H1 (cell line): ENCODE results near the gene ADGRB2. TPM values are rescaled to one million over a fixed set of nuclear protein-coding genes. Genes with fewer than 3 reads are reported as not detected.

Source experiments
- CTCF ChIA-PET: fragments of 300-600 bp; sonication (Branson Sonifier 250); formaldehyde crosslinking; loops from one replicate; lab custom pipeline; 2021; ENCODE audit not compliant: partially characterized antibody; lab: Charles Lee
- POLR2A ChIA-PET: fragments of 300-600 bp; sonication (Branson Sonifier 250); formaldehyde crosslinking; loops from one replicate; lab custom pipeline; 2021; ENCODE audit warnings: inconsistent platforms; ENCODE audit not compliant: partially characterized antibody; lab: Charles Lee
- DNase-seq, 2 experiments: peaks; one replicate each; pipeline versions ENCODE4 v3.0.0 to v3.0.0-alpha.2; 2010 to 2022; ENCODE audit warnings: low spot score in 2 of 2, low read depth in 1 of 2, mixed read lengths in 1 of 2
- FAIRE-seq: peaks from 2 replicates; lab custom pipeline; 2011; peaks lifted over from hg19 to GRCh38; lab: Jason Lieb, UNC
- H2AFZ ChIP-seq: 2 replicates; pipeline ENCODE4 v1.8.1; 2012; ENCODE audit warnings: low read length, inconsistent platforms
- H2AK5ac ChIP-seq: 2 replicates; pipeline ENCODE4 v1.6.1; 2013; ENCODE audit warnings: low read depth, low read length
- H2BK120ac ChIP-seq: replicated peaks from 2 replicates; pipeline ENCODE3; 2013; ENCODE audit warnings: low read depth, low read length, inconsistent platforms
- H2BK12ac ChIP-seq: 2 replicates; pipeline ENCODE4 v1.6.1; 2013; ENCODE audit warnings: low read depth, low read length
- H2BK15ac ChIP-seq: 2 replicates; pipeline ENCODE4 v1.6.1; 2013; ENCODE audit warnings: low read length
- H2BK20ac ChIP-seq: 2 replicates; pipeline ENCODE4 v1.6.1; 2013; ENCODE audit warnings: low read length
- H2BK5ac ChIP-seq: 2 replicates; pipeline ENCODE4 v1.6.1; 2013; ENCODE audit warnings: low read depth, low read length
- H3K14ac ChIP-seq: 2 replicates; pipeline ENCODE4 v1.6.1; 2013; ENCODE audit warnings: inconsistent platforms; ENCODE audit not compliant: insufficient read length
- H3K18ac ChIP-seq: 2 replicates; pipeline ENCODE4 v1.6.1; 2013; ENCODE audit warnings: low read length; ENCODE audit errors: extremely low read depth
- H3K23ac ChIP-seq: 2 replicates; pipeline ENCODE4 v1.6.1; 2013; ENCODE audit warnings: inconsistent platforms; ENCODE audit not compliant: insufficient read length
- H3K23me2 ChIP-seq: 2 replicates; pipeline ENCODE4 v1.6.1; 2013; ENCODE audit warnings: low read depth, low read length
- H3K27ac ChIP-seq: 2 replicates; pipeline ENCODE4 v1.6.1; 2011; ENCODE audit warnings: low read depth, low read length, inconsistent platforms
- H3K27me3 ChIP-seq, 4 experiments: replicated peaks in 1 of 4; 1 replicate in 1 of 4; 2 replicates in 3 of 4; pipeline versions ENCODE4 v1.6.1 to v1.8.1; 2011 to 2013; ENCODE audit warnings: low read length in 3 of 4, mild to moderate bottlenecking in 3 of 4, inconsistent platforms in 2 of 4, mixed read lengths in 2 of 4, moderate library complexity in 1 of 4; ENCODE audit not compliant: control insufficient read depth in 3 of 4, insufficient read depth in 3 of 4; ENCODE audit errors: extremely low read depth in 1 of 4
- H3K36me3 ChIP-seq, 4 experiments: 2 replicates each; pipeline versions ENCODE4 v1.6.1 to v1.8.1; 2011 to 2013; ENCODE audit warnings: mild to moderate bottlenecking in 4 of 4, low read length in 3 of 4, moderate library complexity in 2 of 4, control low read depth in 1 of 4, inconsistent platforms in 1 of 4; ENCODE audit not compliant: insufficient read depth in 4 of 4, control insufficient read depth in 2 of 4
- H3K4ac ChIP-seq: replicated peaks from 2 replicates; pipeline ENCODE3; 2013; ENCODE audit warnings: low read length, low read depth, mixed read lengths, inconsistent platforms; ENCODE audit not compliant: insufficient read length
- H3K4me1 ChIP-seq, 4 experiments: replicated peaks in 1 of 4; 1 replicate in 1 of 4; 2 replicates in 3 of 4; pipeline versions ENCODE4 v1.6.1 to v1.8.1; 2011 to 2013; ENCODE audit warnings: low read length in 3 of 4, inconsistent platforms in 2 of 4, mixed read lengths in 1 of 4; ENCODE audit not compliant: insufficient read depth in 4 of 4, control insufficient read depth in 3 of 4
- H3K4me2 ChIP-seq, 2 experiments: 2 replicates each; pipeline versions ENCODE4 v1.6.1 to v1.8.1; 2011 to 2013; ENCODE audit warnings: low read depth in 2 of 2, low read length in 2 of 2, control low read depth in 1 of 2, inconsistent platforms in 1 of 2, mild to moderate bottlenecking in 1 of 2; ENCODE audit not compliant: insufficient read depth in 1 of 2
- H3K4me3 ChIP-seq, 4 experiments: fragments of 200-600, 300-600 bp in 1 of 4; sonication (generic), shearing (Covaris generic), sonication (Bioruptor Twin) in 1 of 4; 2 replicates each; pipeline versions ENCODE4 v1.5.1 to v1.8.1; 2011 to 2016; ENCODE audit warnings: low read length in 4 of 4, low read depth in 3 of 4, control low read depth in 2 of 4, inconsistent platforms in 2 of 4, mild to moderate bottlenecking in 2 of 4, mixed read lengths in 1 of 4, moderate library complexity in 1 of 4; ENCODE audit not compliant: insufficient read depth in 2 of 4; ENCODE audit errors: extremely low read depth in 1 of 4
- H3K56ac ChIP-seq: replicated peaks from 2 replicates; pipeline ENCODE3; 2013; ENCODE audit warnings: low read depth, mild to moderate bottlenecking, mixed read lengths, low read length, inconsistent platforms; ENCODE audit not compliant: insufficient read length
- H3K79me1 ChIP-seq: 2 replicates; pipeline ENCODE4 v1.6.1; 2013; ENCODE audit warnings: low read depth, low read length, control low read depth
- H3K79me2 ChIP-seq, 2 experiments: 2 replicates each; pipeline versions ENCODE4 v1.6.1 to v1.8.1; 2012 to 2013; ENCODE audit warnings: low read length in 2 of 2, mild to moderate bottlenecking in 2 of 2, inconsistent platforms in 1 of 2; ENCODE audit not compliant: insufficient read depth in 2 of 2, control insufficient read depth in 1 of 2
- H3K9ac ChIP-seq, 4 experiments: replicated peaks in 1 of 4; 1 replicate in 1 of 4; 2 replicates in 3 of 4; pipeline versions ENCODE4 v1.6.1 to v1.8.1; 2011 to 2013; ENCODE audit warnings: low read depth in 3 of 4, low read length in 3 of 4, control low read depth in 2 of 4, mild to moderate bottlenecking in 2 of 4, moderate library complexity in 2 of 4, inconsistent platforms in 1 of 4; ENCODE audit errors: extremely low read depth in 1 of 4
- H3K9me3 ChIP-seq, 2 experiments: 2 replicates each; pipeline versions ENCODE4 v1.6.1 to v1.8.1; 2012 to 2013; ENCODE audit warnings: mild to moderate bottlenecking in 2 of 2, moderate library complexity in 2 of 2, control low read depth in 1 of 2, inconsistent platforms in 1 of 2, low read depth in 1 of 2, low read length in 1 of 2, mixed read lengths in 1 of 2; ENCODE audit not compliant: insufficient read depth in 2 of 2
- H4K20me1 ChIP-seq, 2 experiments: replicated peaks in 1 of 2; 2 replicates each; pipeline versions ENCODE3 to v1.8.1; 2011 to 2013; ENCODE audit warnings: inconsistent platforms in 2 of 2, low read length in 2 of 2, mild to moderate bottlenecking in 1 of 2; ENCODE audit not compliant: insufficient read depth in 2 of 2, control insufficient read depth in 1 of 2
- H4K5ac ChIP-seq: 2 replicates; pipeline ENCODE4 v1.6.1; 2013; ENCODE audit warnings: low read length, low read depth, mixed read lengths, inconsistent platforms; ENCODE audit not compliant: insufficient read length
- H4K8ac ChIP-seq: 2 replicates; pipeline ENCODE4 v1.8.0; 2013; ENCODE audit warnings: mild to moderate bottlenecking, moderate library complexity, low read length, inconsistent platforms; ENCODE audit not compliant: insufficient read depth; ENCODE audit errors: extremely low read depth
- H4K91ac ChIP-seq: replicated peaks from 2 replicates; pipeline ENCODE3; 2013; ENCODE audit warnings: low read length, mixed read lengths, inconsistent platforms; ENCODE audit not compliant: insufficient read length
- ATF2 ChIP-seq: IDR thresholded peaks from 2 replicates; pipeline ENCODE4 v1.6.1; 2012; ENCODE audit warnings: low read length, inconsistent platforms
- BACH1 ChIP-seq: IDR thresholded peaks from 2 replicates; pipeline ENCODE4 v1.6.1; 2012; ENCODE audit warnings: low read length, improper control_type of control experiment
- CBX8 ChIP-seq: fragments of 300-800, 300-1000 bp; sonication (generic); IDR thresholded peaks from 2 replicates; pipeline ENCODE4 v1.7.1; 2016; ENCODE audit warnings: low read depth, low read length, borderline replicate concordance
- FOSL1 ChIP-seq: IDR thresholded peaks from 2 replicates; pipeline ENCODE4 v1.6.1; 2011; ENCODE audit warnings: mild to moderate bottlenecking, low read depth, low read length, moderate library complexity; ENCODE audit not compliant: insufficient read depth
- HDAC2 ChIP-seq, 2 experiments: fragments of 300-600 bp in 1 of 2; sonication (generic) in 1 of 2; IDR thresholded peaks; 2 replicates each; pipeline ENCODE4 v1.6.1; 2011 to 2012; ENCODE audit warnings: low read depth in 2 of 2, low read length in 2 of 2, mild to moderate bottlenecking in 2 of 2, moderate library complexity in 2 of 2, borderline replicate concordance in 1 of 2, inconsistent platforms in 1 of 2
- JUND ChIP-seq: IDR thresholded peaks from 2 replicates; pipeline ENCODE4 v1.6.1; 2011; ENCODE audit warnings: mild to moderate bottlenecking, improper control_type of control experiment, low read length
- KDM1A ChIP-seq: fragments of 200-600, 300-600 bp; sonication (generic); IDR thresholded peaks from 2 replicates; pipeline ENCODE4 v1.7.1; 2016; ENCODE audit warnings: mild to moderate bottlenecking, low read length, borderline replicate concordance
- POLR2A ChIP-seq, 2 experiments: IDR thresholded peaks; 1 replicate in 1 of 2; 2 replicates in 1 of 2; pipeline ENCODE4 v1.6.1; 2011; ENCODE audit warnings: low read depth in 2 of 2, low read length in 2 of 2, mild to moderate bottlenecking in 2 of 2; ENCODE audit errors: control extremely low read depth in 1 of 2
- SIX5 ChIP-seq: IDR thresholded peaks from 2 replicates; pipeline ENCODE4 v1.6.1; 2011; ENCODE audit warnings: mild to moderate bottlenecking, low read depth, low read length
- SP1 ChIP-seq: IDR thresholded peaks from 2 replicates; pipeline ENCODE4 v1.6.1; 2011; ENCODE audit warnings: low read depth, low read length
- TCF12 ChIP-seq: IDR thresholded peaks from 2 replicates; pipeline ENCODE4 v1.6.1; 2011; ENCODE audit warnings: low read depth, mild to moderate bottlenecking, low read length
- WGBS, 2 experiments: shearing (Covaris generic) in 1 of 2; methylation state at CpG; one replicate each; pipeline versions ENCODE4 v1.1.6 to v1.1.7; 2013 to 2015; ENCODE audit warnings: low lambda C conversion rate in 2 of 2, mixed read lengths in 2 of 2, inconsistent platforms in 1 of 2, low coverage in 1 of 2, missing lambda C conversion rate in 1 of 2; ENCODE audit not compliant: insufficient replicate concordance in 2 of 2, insufficient coverage in 1 of 2, insufficient read length in 1 of 2; ENCODE audit errors: extremely low coverage in 1 of 2, missing lambda C conversion rate in 1 of 2; 5-methylcytosine and 5-hydroxymethylcytosine counted together
- polyA plus RNA-seq, 7 experiments: library from polyadenylated mRNA; depleted of rRNA in 3 of 7; stranded (reverse) in 5 of 7; unstranded in 2 of 7; fragments of >200 nt in 5 of 7; fragments of 200-250 nt in 2 of 7; gene quantifications; 1 replicate in 5 of 7; 2 replicates in 1 of 7; 4 replicates in 1 of 7; pipeline versions ENCODE4 v1.2.1 to v1.2.3, GENCODE V29; 2011 to 2013; ENCODE audit warnings: missing spikeins in 2 of 7, mixed read lengths in 2 of 7
- total RNA-seq: library from RNA; stranded (reverse); fragmentation: NEBNext Ultra II Directional; extraction: Animal tissue kit (Norgen Biotek cat#: 25700); gene quantifications from 2 replicates; pipeline ENCODE4 v1.2.1, GENCODE V29; 2021

The ADGRB2 gene
- total and polyA plus RNA-seq, 2 of the 8 experiments (the other 6 are each of a cell fraction or from before 2014, with no cell fraction given): 15.6 to 26.2 TPM

- Histone ChIP-seq H3K14ac (no peak overlapping the region), H3K36me3 (no peaks in the 10 kb centered on the region), H4K20me1 (no peaks in the 10 kb centered on the region), H3K4me2 (no peak overlapping the region; a peak in 1 of 4 replicates), H3K9ac (no peak overlapping the region), H3K23ac (no peak overlapping the region), H3K4me3 (no peak overlapping the region; a peak in 2 of 8 replicates), H3K23me2 (no peaks in the 10 kb centered on the region), H2BK20ac (peak overlapping the region; percentile 69; the same call in 1 of the 2 replicates), H3K4me1 (peaks cover 5 to 17% (median 13%) of the 10 kb centered on the region in 4 experiments; a peak in 6 of 7 replicates), H3K4ac (no peak overlapping the region), H2BK5ac (peak overlapping the region; percentile 63; the same call in 1 of the 2 replicates), H3K27ac (no peak overlapping the region), H3K18ac (peak overlapping the region; percentile 60; the same call in 1 of the 2 replicates), H3K9me3 (no peaks in the 10 kb centered on the region), H4K91ac (peak overlapping the region; percentile 58), H2BK120ac (no peak overlapping the region), H3K79me2 (no peaks in the 10 kb centered on the region), H2BK12ac (peak overlapping the region; percentile 94; the same call in 1 of the 2 replicates), H2BK15ac (peak overlapping the region; percentile 40; the same call in 1 of the 2 replicates), H3K27me3 (no peaks in the 10 kb centered on the region), H2AFZ (no peak overlapping the region), H3K79me1 (no peaks in the 10 kb centered on the region), H4K8ac (no peak overlapping the region), H4K5ac (no peak overlapping the region), H2AK5ac (no peak overlapping the region; the same call in 1 of the 2 replicates), H3K56ac (no peak overlapping the region)
- 77% methylated on average over 5 of the region's 5 CpGs; no CpG with 5 or more reads in 1 of the 2 experiments for WGBS, 2 experiments
- ChIA-PET POLR2A (interaction anchor here (1.3 to 2.7 kb wide), 2 partner anchors 25 to 37 kb away, joined by 3 to 7 read pairs; no protein-coding TSS in a partner anchor), CTCF (interaction anchor here (0.6 to 4.2 kb wide), 16 partner anchors 10 to 599 kb away, joined by 3 to 26 read pairs (median 4); no protein-coding TSS in a partner anchor)
- DNase-seq: no peak
- FAIRE-seq: no peak
- TF ChIP-seq FOSL1 (no peak), HDAC2 (IDR thresholded peaks at IDR 0.05; ENCODE audit: borderline replicate concordance in 1 of 2, low read depth in 2 of 2, low read length in 2 of 2) (no peak), POLR2A (IDR thresholded peaks at IDR 0.05; ENCODE audit: control extremely low read depth in 1 of 2, low read depth in 2 of 2, low read length in 2 of 2) (no peak), BACH1 (no peak), SIX5 (no peak), KDM1A (no peak), CBX8 (no peak), JUND (no peak), SP1 (no peak), TCF12 (no peak), ATF2 (no peak)
Measured at GRCh38 chr1:31751822-31752241, 12.3 kb downstream of the ADGRB2 start.
